NB4 (cell line): ENCODE measurements around the gene SLX1A.
"Not testable (repeated sequence)": the region's sequence is repeated elsewhere in the genome, so short reads cannot be mapped to it uniquely, and the experiment has no call there.

Source experiments
- DNase-seq: peaks from one replicate; pipeline ENCODE4 v3.0.0; 2010; ENCODE audit warnings: low read depth
- H3K4me3 ChIP-seq: one replicate; pipeline ENCODE4 v1.5.1; 2011; ENCODE audit warnings: mild to moderate bottlenecking, low read depth, low read length, moderate library complexity

The SLX1A gene

DNA sequence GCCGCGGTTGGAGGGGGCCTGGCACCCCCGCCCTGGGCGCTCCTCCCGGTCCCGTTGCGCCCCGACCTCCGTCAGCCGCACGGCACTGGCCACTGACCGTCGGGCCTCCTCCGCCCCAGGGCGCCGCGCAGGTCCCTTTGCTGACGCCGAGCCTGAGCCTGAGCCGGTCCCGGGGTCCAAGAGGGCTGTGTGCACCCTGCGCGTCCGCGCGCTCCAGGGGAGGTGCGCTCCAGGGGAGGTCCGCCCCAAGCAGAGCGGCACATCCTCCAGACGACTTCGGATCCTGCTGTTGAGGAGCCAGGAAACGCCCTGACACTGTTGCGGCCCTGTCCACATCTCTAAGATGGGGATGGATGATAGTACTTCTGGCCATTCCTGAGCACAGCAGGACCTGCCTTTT lies 12.6 kb downstream of the SLX1A start:
- not testable (repeated sequence) for H3K4me3 ChIP-seq, DNase-seq

DNA sequence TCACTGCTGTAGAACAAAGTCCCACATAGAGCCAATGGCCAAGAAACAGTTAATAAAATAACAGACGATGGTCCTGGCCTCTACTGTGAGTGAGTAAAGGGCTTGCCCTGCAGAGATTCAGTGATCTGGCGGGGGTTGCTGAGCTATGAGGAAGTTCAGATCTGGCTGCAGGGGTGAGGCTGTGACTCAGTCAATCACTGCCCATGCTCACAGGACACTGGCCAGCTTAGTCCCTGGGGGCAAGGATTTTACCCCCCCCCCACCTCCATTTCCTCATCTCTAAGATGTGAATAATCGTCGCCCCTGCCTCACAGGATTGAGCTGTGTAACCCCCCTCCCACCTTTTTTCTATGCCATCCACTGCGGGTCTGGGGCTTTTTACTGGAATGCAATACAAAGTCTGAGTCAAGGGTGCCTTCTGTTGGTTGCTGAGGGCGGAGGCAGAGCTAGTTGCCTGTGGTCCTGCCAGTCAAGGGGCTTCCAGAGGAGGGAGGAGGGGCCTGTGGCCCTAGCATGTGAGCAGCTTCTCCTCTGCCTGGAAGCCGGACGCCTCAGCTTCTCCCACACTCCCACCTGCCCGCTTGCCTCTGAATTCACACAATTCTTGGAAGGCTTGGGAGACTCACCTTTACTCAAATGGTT lies 13.5 kb downstream of the SLX1A start:
- H3K4me3 ChIP-seq, DNase-seq: not testable (repeated sequence)

DNA sequence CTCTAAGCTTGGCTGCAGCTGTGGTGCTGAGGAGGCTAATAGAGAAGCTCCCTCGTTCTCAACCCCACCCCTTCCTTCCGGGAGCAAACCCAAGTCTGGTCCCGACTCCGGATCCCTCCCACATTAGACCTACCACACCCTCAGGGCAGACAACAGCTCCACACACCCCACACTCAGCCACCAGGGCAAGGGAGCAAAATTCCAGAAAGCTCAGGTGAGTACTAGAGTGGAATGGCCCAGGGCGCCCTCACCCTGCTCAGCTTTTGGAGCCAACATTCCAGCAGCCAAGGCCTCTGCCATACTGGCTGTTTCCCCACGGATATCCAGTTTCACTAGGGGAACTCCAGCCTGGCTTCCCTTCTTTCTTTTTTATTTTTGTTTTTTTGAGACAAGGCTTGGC lies 15.4 kb downstream of the SLX1A start:
- not testable (repeated sequence) for DNase-seq, H3K4me3 ChIP-seq

DNA sequence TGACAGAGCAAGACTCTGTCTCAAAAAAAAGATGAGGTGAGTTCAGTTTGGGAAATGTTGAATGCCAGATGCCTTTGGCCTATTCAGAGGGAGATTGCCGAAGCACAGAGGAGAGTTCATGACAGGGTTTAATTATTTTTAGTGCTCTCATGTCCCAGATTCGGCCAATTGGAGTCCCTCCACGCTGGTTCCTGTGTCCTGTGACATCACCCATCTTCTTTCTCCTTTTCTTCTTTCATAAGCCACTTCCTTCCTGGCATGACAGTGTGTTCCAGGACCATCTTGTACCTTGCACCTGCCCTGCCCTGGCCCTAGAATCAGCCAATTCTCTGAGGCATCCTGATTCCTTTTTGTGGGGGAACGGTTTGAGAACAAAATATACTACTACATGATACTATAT lies 17.7 kb downstream of the SLX1A start:
- H3K4me3 ChIP-seq, DNase-seq: not testable (repeated sequence)

DNA sequence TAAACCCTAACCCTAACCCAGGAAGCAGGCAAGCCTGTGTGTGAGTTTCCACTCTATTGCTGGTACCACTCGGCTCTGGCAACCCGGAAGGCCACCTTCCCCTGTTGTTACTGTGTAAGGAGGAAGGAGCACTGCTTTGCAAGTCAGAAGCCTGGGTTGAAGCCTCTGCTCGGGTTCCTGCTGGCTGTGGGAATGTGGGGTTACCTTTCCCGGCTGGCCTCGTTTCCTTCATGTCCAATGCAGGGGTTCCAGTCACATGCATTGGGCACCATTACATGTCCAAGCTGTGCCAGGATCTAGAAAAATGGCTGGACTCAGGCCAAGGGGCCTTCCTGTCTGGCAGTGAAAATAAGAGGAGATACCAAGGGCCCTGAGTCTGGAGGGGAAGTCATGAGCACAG lies 23.4 kb downstream of the SLX1A start:
- not testable (repeated sequence) for DNase-seq, H3K4me3 ChIP-seq
